ENCODE data around the gene NKIRAS1.
"Not testable (repeated sequence)": the region's sequence is repeated elsewhere in the genome, so short reads cannot be mapped to it uniquely, and the experiment has no call there.

Gene NKIRAS1

DNA sequence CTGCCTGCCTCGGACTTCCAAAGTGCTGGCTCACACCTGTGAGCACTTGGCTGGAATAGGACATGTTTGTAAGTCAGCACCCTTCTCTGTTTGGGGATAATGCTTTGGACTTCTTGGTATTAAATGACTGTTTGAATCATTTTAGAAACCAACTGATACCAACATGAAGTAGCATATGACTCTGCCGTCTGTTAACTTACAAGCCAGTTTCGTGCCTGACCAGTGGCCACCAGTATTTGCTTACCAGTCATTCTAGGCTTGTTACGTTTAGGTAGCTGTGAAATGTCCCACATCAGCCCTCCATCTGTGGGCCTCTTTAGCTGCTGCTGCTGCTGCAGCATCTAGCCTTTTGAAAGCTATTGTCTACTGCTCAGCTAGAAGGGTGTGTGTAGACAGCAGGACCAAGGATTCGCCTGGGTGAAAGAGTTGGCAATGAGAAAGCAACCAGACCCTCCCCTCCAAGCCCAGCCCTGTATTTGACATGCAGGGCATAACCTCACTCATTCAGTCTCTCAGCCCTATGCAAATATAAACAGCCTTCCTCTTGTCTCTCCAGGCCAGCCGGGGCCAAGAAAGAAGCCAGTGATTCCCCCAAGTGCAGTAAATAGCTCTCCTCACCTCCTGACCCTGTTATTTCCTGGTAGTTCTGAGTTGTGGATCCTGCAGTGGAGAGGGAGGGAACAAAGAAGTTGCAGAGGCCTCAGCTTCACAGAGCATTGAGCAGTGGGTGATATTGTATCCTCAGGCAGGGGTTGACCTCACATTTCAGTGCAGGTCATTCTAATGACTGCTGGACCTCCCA, 51.0 kb downstream of the NKIRAS1 start:
- Histone ChIP-seq H3K36me3 (ENCODE audit: control insufficient read depth, insufficient read depth, low read length) (no peaks in the 10 kb centered on the region), H3K4me1 (ENCODE audit: control insufficient read depth, insufficient read depth, low read length, poor library complexity, severe bottlenecking) (no peaks in the 10 kb centered on the region), H3K4me3 (ENCODE audit: insufficient read depth, low read depth, low read length, poor library complexity, severe bottlenecking) (no peak overlapping the region), H3K9me3 (ENCODE audit: control insufficient read depth, low read length) (no peaks in the 10 kb centered on the region), H3K27ac (ENCODE audit: insufficient read depth, low read length, poor library complexity, severe bottlenecking) (no peak overlapping the region), H3K27me3 (replicated peaks; ENCODE audit: control insufficient read depth, insufficient read depth, low read length, poor library complexity, severe bottlenecking) (no peaks in the 10 kb centered on the region)
- DNase-seq = no peak

DNA sequence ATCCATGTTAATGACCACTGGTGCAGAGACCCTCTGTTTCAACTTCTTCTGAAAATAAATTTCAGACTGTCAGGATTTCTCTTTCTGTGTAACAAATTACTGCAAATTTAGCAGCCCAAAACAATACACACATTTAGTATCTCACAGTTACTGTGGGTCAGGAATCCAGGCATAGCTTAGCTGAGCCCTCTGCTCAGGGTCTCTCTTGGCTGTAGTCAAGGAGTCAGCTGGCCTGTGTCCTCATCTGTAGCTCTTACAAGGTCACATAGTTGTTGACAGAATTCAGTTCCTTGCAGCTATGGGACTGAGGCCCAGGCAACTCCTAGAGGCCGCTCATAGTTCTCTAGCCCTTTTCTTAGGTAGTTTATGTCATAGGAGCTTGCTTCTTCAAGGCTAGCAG, 51.9 kb downstream of the NKIRAS1 start:
- no peaks in the 10 kb centered on the region for H3K36me3 ChIP-seq (ENCODE audit: control insufficient read depth, insufficient read depth, low read length)
- H3K9me3 ChIP-seq (ENCODE audit: control insufficient read depth, low read length) = no peaks in the 10 kb centered on the region
- DNase-seq = no peak
- H3K27ac ChIP-seq (ENCODE audit: insufficient read depth, low read length, poor library complexity, severe bottlenecking) = no peak overlapping the region
- H3K4me3 ChIP-seq (ENCODE audit: insufficient read depth, low read depth, low read length, poor library complexity, severe bottlenecking) = no peak overlapping the region
- H3K27me3 ChIP-seq (replicated peaks; ENCODE audit: control insufficient read depth, insufficient read depth, low read length, poor library complexity, severe bottlenecking) = no peaks in the 10 kb centered on the region
- H3K4me1 ChIP-seq (ENCODE audit: control insufficient read depth, insufficient read depth, low read length, poor library complexity, severe bottlenecking) = no peaks in the 10 kb centered on the region

DNA sequence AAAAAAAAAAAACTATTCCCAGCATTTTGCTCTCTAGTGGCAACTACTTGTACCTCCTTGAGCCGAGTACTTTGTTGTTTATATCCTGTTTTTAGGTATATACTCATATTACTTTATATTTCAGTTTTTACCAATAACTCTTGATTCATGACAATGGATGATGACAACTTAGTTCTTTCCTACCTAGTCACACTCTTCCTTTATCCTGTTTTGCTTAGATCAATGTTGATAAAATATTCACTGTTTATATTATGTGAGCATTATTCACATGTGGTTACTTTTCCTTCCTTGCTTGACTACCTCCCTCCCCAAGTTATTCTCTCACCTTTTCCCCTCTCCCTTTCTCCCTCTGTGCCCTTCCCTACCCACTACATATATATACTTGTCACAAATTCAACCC, 53.7 kb downstream of the NKIRAS1 start:
- no peak for DNase-seq
- peaks cover 8% of the 10 kb centered on the region for H3K4me1 ChIP-seq (ENCODE audit: control insufficient read depth, insufficient read depth, low read length, poor library complexity, severe bottlenecking)
- no peak overlapping the region for H3K27ac ChIP-seq (ENCODE audit: insufficient read depth, low read length, poor library complexity, severe bottlenecking)

DNA sequence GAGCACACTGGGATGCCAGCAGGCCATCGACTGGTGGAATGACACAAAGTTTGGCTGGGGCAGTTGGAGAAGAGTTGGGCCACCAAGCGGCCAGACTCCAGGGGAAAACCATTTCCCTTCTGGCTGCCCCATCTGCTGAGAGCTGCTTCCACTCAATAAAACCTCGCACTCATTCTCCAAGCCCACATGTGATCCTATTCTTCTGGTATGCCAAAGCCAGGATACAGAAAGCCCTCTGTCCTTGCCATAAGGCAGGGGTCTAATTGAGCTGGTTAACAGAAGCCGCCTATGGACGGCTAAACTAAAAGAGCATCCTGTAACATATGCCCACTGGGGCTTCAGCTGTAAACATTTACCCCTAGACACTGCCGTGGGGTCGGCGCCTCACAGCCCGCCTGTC, 55.1 kb downstream of the NKIRAS1 start:
- H3K4me3 ChIP-seq (ENCODE audit: insufficient read depth, low read depth, low read length, poor library complexity, severe bottlenecking) = no peak overlapping the region
- no peaks in the 10 kb centered on the region for H3K9me3 ChIP-seq (ENCODE audit: control insufficient read depth, low read length)
- H3K27ac ChIP-seq (ENCODE audit: insufficient read depth, low read length, poor library complexity, severe bottlenecking) = no peak overlapping the region
- H3K27me3 ChIP-seq (replicated peaks; ENCODE audit: control insufficient read depth, insufficient read depth, low read length, poor library complexity, severe bottlenecking) = no peaks in the 10 kb centered on the region
- no peaks in the 10 kb centered on the region for H3K36me3 ChIP-seq (ENCODE audit: control insufficient read depth, insufficient read depth, low read length)
- DNase-seq = no peak
- H3K4me1 ChIP-seq (ENCODE audit: control insufficient read depth, insufficient read depth, low read length, poor library complexity, severe bottlenecking) = peaks cover 8% of the 10 kb centered on the region

More for the DNA sequence above, 53.7 kb downstream of the NKIRAS1 start:
- H3K4me3 ChIP-seq (ENCODE audit: insufficient read depth, low read depth, low read length, poor library complexity, severe bottlenecking) = no peak overlapping the region
- H3K27me3 ChIP-seq (replicated peaks; ENCODE audit: control insufficient read depth, insufficient read depth, low read length, poor library complexity, severe bottlenecking) = no peaks in the 10 kb centered on the region
- H3K9me3 ChIP-seq (ENCODE audit: control insufficient read depth, low read length) = no peaks in the 10 kb centered on the region
- no peaks in the 10 kb centered on the region for H3K36me3 ChIP-seq (ENCODE audit: control insufficient read depth, insufficient read depth, low read length)

DNA sequence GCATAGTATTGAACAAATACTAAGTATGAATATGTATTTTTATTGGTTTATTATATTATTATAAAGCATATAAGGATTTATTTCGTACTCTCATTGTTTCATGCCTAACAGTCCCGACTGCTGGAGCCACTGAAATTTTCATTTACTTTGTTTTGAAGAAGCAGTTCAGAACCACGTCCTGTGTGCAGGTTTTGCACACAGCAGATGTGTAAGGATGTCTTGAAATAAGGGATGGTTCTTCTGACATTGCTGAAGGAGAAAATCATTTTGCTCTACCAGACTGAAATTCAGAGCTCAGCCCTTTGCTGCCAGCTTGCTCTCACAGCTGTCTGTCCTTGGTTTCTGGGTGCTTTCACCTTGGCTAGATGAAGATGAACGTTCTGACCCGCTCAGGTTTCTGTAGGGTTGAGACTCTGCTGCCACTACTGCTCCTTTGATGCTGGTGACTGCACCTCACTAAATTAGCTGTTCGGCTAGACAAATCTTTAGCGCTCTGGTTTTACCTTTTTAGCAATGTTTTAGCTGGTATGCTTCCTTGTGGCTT, 56.9 kb downstream of the NKIRAS1 start:
- Histone ChIP-seq H3K4me3 (ENCODE audit: insufficient read depth, low read depth, low read length, poor library complexity, severe bottlenecking) (no peak overlapping the region), H3K9me3 (ENCODE audit: control insufficient read depth, low read length) (no peaks in the 10 kb centered on the region), H3K27me3 (replicated peaks; ENCODE audit: control insufficient read depth, insufficient read depth, low read length, poor library complexity, severe bottlenecking) (no peaks in the 10 kb centered on the region), H3K36me3 (ENCODE audit: control insufficient read depth, insufficient read depth, low read length) (no peaks in the 10 kb centered on the region), H3K27ac (ENCODE audit: insufficient read depth, low read length, poor library complexity, severe bottlenecking) (no peak overlapping the region), H3K4me1 (ENCODE audit: control insufficient read depth, insufficient read depth, low read length, poor library complexity, severe bottlenecking) (peaks cover 8% of the 10 kb centered on the region)
- no peak for DNase-seq

DNA sequence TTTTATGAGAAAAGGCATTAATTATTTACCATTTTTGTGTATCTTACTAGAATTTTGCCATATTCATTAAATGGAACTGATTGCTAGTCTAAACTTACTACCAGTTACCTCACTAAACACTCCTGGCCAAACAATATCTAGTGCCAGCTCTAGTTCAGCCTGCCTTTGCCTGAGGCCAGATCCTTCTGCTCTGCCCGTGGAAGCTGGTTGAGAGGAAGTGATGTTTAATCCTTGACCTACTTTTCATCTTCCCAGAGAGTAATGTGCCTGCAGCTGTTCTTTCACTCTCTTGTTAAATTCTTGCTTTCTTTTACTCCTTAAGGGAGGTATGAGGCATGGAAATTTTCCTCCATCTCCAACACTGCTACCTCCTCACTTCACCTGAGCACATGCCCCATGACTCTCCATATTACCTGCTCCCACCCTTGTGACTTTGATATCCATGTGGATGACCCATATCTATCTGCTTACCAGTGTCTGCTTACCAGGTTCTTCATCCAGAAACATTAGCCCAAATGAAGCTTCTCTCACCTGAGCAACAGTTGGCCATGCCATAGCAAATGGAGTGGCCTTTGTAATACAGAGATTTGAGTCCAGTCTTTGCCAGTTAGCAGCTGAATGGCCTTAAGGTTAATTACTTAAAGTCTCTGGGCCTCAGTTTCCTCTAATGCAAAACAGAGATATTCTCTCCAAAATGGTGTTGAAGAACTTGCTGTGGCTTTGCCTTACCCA, 57.6 kb downstream of the NKIRAS1 start:
- no peak overlapping the region for H3K27ac ChIP-seq (ENCODE audit: insufficient read depth, low read length, poor library complexity, severe bottlenecking)
- H3K27me3 ChIP-seq (replicated peaks; ENCODE audit: control insufficient read depth, insufficient read depth, low read length, poor library complexity, severe bottlenecking) = no peaks in the 10 kb centered on the region
- no peak overlapping the region for H3K4me3 ChIP-seq (ENCODE audit: insufficient read depth, low read depth, low read length, poor library complexity, severe bottlenecking)
- DNase-seq = no peak
- H3K36me3 ChIP-seq (ENCODE audit: control insufficient read depth, insufficient read depth, low read length) = no peaks in the 10 kb centered on the region
- peaks cover 8% of the 10 kb centered on the region for H3K4me1 ChIP-seq (ENCODE audit: control insufficient read depth, insufficient read depth, low read length, poor library complexity, severe bottlenecking)
- H3K9me3 ChIP-seq (ENCODE audit: control insufficient read depth, low read length) = no peaks in the 10 kb centered on the region

DNA sequence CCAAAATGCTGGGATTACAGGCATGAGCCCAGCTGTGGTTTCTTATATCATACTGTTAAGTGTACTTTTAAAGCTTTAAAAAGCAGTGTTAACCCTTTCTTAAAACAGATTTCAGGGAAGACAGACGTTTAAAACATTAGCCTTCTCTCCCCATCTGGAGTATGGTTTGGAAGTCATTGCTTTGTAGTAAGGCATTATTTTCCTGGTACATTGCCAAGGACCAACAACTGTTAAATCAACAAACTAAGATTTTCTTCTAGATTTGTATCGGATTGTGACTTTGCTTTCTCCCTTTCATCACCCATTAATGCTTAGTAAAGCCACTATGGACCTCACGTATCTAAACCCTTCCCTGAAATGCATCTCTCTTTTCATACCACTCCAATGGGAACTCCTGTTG, 60.5 kb downstream of the NKIRAS1 start:
- no peaks in the 10 kb centered on the region for H3K36me3 ChIP-seq (ENCODE audit: control insufficient read depth, insufficient read depth, low read length)
- H3K27ac ChIP-seq (ENCODE audit: insufficient read depth, low read length, poor library complexity, severe bottlenecking) = no peak overlapping the region
- H3K27me3 ChIP-seq (replicated peaks; ENCODE audit: control insufficient read depth, insufficient read depth, low read length, poor library complexity, severe bottlenecking) = no peaks in the 10 kb centered on the region
- no peak for DNase-seq
- H3K9me3 ChIP-seq (ENCODE audit: control insufficient read depth, low read length) = no peaks in the 10 kb centered on the region
- H3K4me1 ChIP-seq (ENCODE audit: control insufficient read depth, insufficient read depth, low read length, poor library complexity, severe bottlenecking) = peaks cover 8% of the 10 kb centered on the region
- H3K4me3 ChIP-seq (ENCODE audit: insufficient read depth, low read depth, low read length, poor library complexity, severe bottlenecking) = no peak overlapping the region

DNA sequence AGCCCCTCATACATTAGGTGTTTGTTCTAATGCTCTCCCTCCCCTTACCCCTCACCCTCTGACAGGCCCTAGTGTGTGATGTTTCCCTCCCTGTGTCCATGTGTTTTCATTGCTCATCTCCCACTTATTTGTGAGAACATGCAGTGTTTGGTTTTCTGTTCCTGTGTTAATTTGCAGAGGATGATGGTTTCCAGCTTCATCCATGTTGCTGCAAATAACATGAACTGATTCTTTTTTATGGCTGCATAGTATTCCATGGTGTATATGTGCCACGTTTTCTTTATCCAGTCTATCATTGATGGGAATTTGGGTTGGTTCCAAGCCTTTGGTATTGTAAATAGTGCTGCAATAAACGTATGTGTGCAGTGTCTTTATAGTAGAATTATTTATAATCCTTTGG, 67.3 kb downstream of the NKIRAS1 start:
- not testable (repeated sequence) for H3K4me1 ChIP-seq (ENCODE audit: control insufficient read depth, insufficient read depth, low read length, poor library complexity, severe bottlenecking); H3K36me3 ChIP-seq (ENCODE audit: control insufficient read depth, insufficient read depth, low read length); H3K27me3 ChIP-seq (replicated peaks; ENCODE audit: control insufficient read depth, insufficient read depth, low read length, poor library complexity, severe bottlenecking); H3K27ac ChIP-seq (ENCODE audit: insufficient read depth, low read length, poor library complexity, severe bottlenecking); H3K4me3 ChIP-seq (ENCODE audit: insufficient read depth, low read depth, low read length, poor library complexity, severe bottlenecking); DNase-seq; H3K9me3 ChIP-seq (ENCODE audit: control insufficient read depth, low read length)

DNA sequence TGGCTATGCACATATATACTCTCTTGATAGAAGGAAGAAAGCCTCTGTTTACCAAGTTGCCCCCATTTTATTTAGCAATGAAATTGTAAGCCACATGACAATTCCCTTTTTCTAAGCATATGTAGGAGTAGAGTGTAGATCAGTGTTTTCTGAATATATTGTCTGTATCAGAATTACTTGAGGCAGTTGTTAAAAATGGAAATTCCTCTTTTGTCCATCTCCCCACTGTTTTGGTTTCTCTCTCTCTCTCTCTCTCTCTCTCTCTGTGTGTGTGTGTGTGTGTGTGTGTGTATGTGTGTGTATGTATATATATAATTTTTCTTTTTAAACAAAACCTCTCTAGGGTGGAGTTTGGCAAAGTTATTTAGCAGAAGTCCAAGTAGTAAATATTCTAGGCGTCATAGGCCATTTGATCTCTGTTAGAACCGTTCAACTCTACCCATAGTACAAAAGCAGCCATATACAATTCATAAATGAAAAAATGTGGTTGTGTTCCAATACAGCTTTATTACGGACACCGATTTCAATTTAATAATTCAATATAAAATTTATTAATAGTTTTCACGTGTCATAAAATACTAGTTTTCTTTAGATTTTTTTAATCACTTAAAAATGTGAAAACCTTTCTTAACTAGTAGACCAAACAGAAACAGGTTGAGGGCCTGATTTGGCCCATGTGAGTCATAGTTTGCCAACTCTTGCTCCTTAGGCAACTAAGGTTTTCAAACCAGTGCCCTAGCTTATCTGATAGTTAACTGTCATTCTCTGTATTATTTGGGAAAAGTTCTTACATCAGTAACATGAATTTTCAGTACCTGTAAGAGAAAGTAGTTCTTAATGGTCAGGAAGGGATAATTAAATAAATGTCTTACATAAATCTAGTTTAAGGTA, 71.2 kb downstream of the NKIRAS1 start:
- Histone ChIP-seq H3K36me3 (ENCODE audit: control insufficient read depth, insufficient read depth, low read length) (no peaks in the 10 kb centered on the region), H3K4me3 (ENCODE audit: insufficient read depth, low read depth, low read length, poor library complexity, severe bottlenecking) (no peak overlapping the region), H3K27me3 (replicated peaks; ENCODE audit: control insufficient read depth, insufficient read depth, low read length, poor library complexity, severe bottlenecking) (no peaks in the 10 kb centered on the region), H3K9me3 (ENCODE audit: control insufficient read depth, low read length) (no peaks in the 10 kb centered on the region), H3K27ac (ENCODE audit: insufficient read depth, low read length, poor library complexity, severe bottlenecking) (no peak overlapping the region), H3K4me1 (ENCODE audit: control insufficient read depth, insufficient read depth, low read length, poor library complexity, severe bottlenecking) (no peaks in the 10 kb centered on the region)
- no peak for DNase-seq
